Measurements from ENCODE around the gene ZNF280C.

DNA sequence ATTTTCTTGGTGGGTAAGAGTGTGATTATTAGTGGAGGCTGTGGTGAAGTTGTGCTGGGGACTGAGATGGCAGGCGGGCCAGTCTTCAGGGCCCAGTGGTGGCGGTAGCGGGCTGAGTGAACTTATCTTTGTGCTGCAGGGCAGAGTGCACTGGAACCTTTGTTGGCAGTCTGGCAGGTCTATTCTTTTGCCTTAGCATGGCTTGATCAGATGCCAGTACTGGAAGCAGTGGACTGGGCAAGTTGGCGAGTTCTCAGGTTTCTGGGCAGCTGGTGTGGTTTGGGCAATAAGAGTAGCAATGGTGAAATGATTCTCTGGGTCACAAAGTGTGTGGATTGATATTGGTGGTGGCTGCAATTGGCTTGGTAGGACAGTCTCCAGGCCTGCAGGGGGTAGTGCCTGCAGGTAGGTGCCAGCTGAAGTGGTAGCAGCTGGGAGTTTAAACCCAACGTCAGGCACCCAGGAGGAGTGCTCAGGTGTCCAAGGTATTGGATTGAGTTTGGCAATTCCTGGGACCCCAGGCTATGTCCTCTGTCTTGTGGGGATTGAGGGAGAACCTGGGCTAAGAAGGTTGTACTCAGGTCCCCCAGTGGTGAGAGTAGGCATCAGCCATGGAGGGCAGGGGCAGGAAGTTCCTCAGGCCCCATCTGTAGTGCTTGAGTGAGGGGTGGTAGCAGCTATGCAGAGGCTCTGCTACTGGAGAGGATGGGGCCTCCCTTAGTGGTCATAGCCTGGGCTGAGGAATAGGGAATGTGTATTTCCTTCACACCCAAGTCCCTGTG is 36.1 kb upstream of the ZNF280C start:
- TF ChIP-seq, protein P1, sequence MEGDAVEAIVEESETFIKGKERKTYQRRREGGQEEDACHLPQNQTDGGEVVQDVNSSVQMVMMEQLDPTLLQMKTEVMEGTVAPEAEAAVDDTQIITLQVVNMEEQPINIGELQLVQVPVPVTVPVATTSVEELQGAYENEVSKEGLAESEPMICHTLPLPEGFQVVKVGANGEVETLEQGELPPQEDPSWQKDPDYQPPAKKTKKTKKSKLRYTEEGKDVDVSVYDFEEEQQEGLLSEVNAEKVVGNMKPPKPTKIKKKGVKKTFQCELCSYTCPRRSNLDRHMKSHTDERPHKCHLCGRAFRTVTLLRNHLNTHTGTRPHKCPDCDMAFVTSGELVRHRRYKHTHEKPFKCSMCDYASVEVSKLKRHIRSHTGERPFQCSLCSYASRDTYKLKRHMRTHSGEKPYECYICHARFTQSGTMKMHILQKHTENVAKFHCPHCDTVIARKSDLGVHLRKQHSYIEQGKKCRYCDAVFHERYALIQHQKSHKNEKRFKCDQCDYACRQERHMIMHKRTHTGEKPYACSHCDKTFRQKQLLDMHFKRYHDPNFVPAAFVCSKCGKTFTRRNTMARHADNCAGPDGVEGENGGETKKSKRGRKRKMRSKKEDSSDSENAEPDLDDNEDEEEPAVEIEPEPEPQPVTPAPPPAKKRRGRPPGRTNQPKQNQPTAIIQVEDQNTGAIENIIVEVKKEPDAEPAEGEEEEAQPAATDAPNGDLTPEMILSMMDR (conservative IDR thresholded peaks at IDR 0.05 in 1 of 2, IDR thresholded peaks at IDR 0.05 in 1 of 2; ENCODE audit: extremely low read depth in 1 of 2, insufficient read depth in 1 of 2, low read depth in 1 of 2, low read length in 2 of 2) = no peak
- TF ChIP-seq EZH2 (IDR thresholded peaks at IDR 0.05; ENCODE audit: borderline replicate concordance, low read length) = no peak

All from mammary epithelial cell (primary cell).